ENCODE results near the gene GREM2. TPM values are rescaled to one million over a fixed set of nuclear protein-coding genes. Genes with fewer than 3 reads are reported as not detected.
A peak's percentile ranks its signal among the peaks of the same experiment; 100 is the strongest.

Gene GREM2
- total RNA-seq, 6 experiments from 2014 or later = 4.9 to 15.3 (median 14.3) TPM

DNA sequence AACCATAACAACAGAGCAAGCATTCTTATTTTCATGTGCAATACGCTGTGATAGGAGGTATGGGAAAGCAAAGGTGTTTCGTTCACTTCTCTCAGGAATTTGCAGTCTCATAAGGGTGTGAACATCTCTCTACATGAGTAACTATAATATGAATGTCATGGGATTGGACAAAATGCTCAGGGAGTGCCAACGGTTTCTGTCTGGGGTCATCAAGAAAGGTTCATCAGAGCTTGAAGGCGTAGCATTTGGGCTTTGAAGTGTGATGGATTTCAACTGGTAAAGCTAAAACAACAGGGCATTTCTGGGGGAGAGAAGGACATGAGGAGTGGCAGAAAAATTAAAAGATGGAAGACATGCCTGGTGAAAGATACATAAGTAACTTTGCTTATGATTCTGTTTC, 32.4 kb downstream of the GREM2 start:
- H3K4me3 Mint-ChIP-seq = no peak overlapping the region
- H3K9me3 Mint-ChIP-seq = no peaks in the 10 kb centered on the region
- no peaks in the 10 kb centered on the region; the same call in 1 of the 2 replicates for H3K27me3 Mint-ChIP-seq (ENCODE audit: insufficient read depth)
- peaks cover 36% of the 10 kb centered on the region for H3K4me1 Mint-ChIP-seq (ENCODE audit: low read depth)
- H3K36me3 Mint-ChIP-seq (ENCODE audit: low read depth) = no peaks in the 10 kb centered on the region
- TF ChIP-seq, protein P1, sequence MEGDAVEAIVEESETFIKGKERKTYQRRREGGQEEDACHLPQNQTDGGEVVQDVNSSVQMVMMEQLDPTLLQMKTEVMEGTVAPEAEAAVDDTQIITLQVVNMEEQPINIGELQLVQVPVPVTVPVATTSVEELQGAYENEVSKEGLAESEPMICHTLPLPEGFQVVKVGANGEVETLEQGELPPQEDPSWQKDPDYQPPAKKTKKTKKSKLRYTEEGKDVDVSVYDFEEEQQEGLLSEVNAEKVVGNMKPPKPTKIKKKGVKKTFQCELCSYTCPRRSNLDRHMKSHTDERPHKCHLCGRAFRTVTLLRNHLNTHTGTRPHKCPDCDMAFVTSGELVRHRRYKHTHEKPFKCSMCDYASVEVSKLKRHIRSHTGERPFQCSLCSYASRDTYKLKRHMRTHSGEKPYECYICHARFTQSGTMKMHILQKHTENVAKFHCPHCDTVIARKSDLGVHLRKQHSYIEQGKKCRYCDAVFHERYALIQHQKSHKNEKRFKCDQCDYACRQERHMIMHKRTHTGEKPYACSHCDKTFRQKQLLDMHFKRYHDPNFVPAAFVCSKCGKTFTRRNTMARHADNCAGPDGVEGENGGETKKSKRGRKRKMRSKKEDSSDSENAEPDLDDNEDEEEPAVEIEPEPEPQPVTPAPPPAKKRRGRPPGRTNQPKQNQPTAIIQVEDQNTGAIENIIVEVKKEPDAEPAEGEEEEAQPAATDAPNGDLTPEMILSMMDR (IDR thresholded peaks at IDR 0.05) = no peak
- no peak for DNase-seq
- H3K27ac Mint-ChIP-seq = no peak overlapping the region

- no peaks in the 10 kb centered on the region for H3K9me3 Mint-ChIP-seq
- peaks cover 22% of the 10 kb centered on the region for H3K4me1 Mint-ChIP-seq (ENCODE audit: low read depth)
- H3K36me3 Mint-ChIP-seq (ENCODE audit: low read depth) = peaks cover 5% of the 10 kb centered on the region; the same call in 1 of the 2 replicates
- peak overlapping the region; percentile 16; the same call in 1 of the 2 replicates for H3K27ac Mint-ChIP-seq
- peak overlapping the region; percentile 81; the same call in 1 of the 2 replicates for H3K4me3 Mint-ChIP-seq
- TF ChIP-seq, protein P1 (IDR thresholded peaks at IDR 0.05) = no peak
- no peaks in the 10 kb centered on the region; the same call in 1 of the 2 replicates for H3K27me3 Mint-ChIP-seq (ENCODE audit: insufficient read depth)
- DNase-seq = no peak
Measured at GRCh38 chr1:240577095-240577494, 34.9 kb downstream of the GREM2 start.

DNA sequence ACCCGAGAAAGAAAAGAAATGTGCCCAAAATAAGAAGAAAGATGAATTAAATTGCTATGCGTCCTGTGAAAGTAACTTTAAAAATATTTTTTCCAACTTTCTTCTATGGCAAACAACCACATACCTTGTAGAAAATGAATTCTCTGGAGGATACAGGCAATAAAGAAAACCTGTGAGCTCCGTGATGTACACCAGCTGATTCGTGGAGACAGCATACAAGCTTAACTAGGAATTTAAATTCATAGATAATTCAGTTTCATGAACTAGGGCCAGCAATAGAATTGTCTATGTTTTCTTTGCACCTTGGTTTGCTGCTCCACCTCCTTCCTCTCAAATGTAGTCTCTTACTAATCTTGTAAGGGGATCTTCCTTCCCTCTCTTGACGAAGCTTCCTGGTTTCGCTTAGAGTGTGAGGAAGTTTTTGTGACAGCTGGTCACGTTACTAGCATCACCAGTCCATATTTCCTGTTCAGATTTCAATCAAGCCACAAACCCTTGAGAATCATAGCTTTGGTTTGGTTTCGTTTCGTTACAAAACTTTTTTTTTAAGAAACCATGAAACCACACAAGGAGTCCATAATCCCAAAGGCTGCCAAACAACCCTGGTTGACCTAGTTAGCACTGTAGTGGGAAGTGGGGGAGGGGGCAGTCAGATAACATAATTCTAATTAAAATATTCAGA, 35.8 kb downstream of the GREM2 start:
- TF ChIP-seq, protein P1 (IDR thresholded peaks at IDR 0.05) = no peak
- peak overlapping the region; percentile 84 for H3K27ac Mint-ChIP-seq
- H3K27me3 Mint-ChIP-seq (ENCODE audit: insufficient read depth) = no peaks in the 10 kb centered on the region; the same call in 1 of the 2 replicates
- no peaks in the 10 kb centered on the region for H3K9me3 Mint-ChIP-seq
- no peak for DNase-seq
- H3K4me3 Mint-ChIP-seq = peak overlapping the region; percentile 81
- peaks cover 5% of the 10 kb centered on the region; the same call in 1 of the 2 replicates for H3K36me3 Mint-ChIP-seq (ENCODE audit: low read depth)
- peaks cover 22% of the 10 kb centered on the region for H3K4me1 Mint-ChIP-seq (ENCODE audit: low read depth)

- Mint-ChIP-seq H3K27ac (no peak overlapping the region), H3K9me3 (no peaks in the 10 kb centered on the region), H3K4me3 (no peak overlapping the region), H3K27me3 (ENCODE audit: insufficient read depth) (no peaks in the 10 kb centered on the region), H3K36me3 (ENCODE audit: low read depth) (peaks cover 5% of the 10 kb centered on the region; the same call in 1 of the 2 replicates), H3K4me1 (ENCODE audit: low read depth) (peaks cover 19% of the 10 kb centered on the region)
- no peak for DNase-seq
- TF ChIP-seq, protein P1 (IDR thresholded peaks at IDR 0.05) = no peak
Measured at GRCh38 chr1:240572328-240572727, 39.6 kb downstream of the GREM2 start.

- Mint-ChIP-seq H3K4me3 (no peak overlapping the region), H3K27me3 (ENCODE audit: insufficient read depth) (no peaks in the 10 kb centered on the region), H3K27ac (no peak overlapping the region), H3K9me3 (no peaks in the 10 kb centered on the region), H3K4me1 (ENCODE audit: low read depth) (peaks cover 14% of the 10 kb centered on the region), H3K36me3 (ENCODE audit: low read depth) (peaks cover 5% of the 10 kb centered on the region; the same call in 1 of the 2 replicates)
- TF ChIP-seq, protein P1 (IDR thresholded peaks at IDR 0.05) = no peak
- DNase-seq = no peak
Measured at GRCh38 chr1:240571782-240572181, 40.2 kb downstream of the GREM2 start.
